Medulla oblongata (tissue), 1 donor: ENCODE results near the gene RHOF.
"Not testable (repeated sequence)": the region's sequence is repeated elsewhere in the genome, so short reads cannot be mapped to it uniquely, and the experiment has no call there.

Experiments
- DNase-seq: peaks from one replicate; pipeline ENCODE4 v3.0.0-alpha.2; 2015; ENCODE audit errors: extremely low spot score

Gene RHOF

GRCh38 chr12:121775501-121775900 lies 18.0 kb downstream of the RHOF start:
- no peak for DNase-seq

DNA sequence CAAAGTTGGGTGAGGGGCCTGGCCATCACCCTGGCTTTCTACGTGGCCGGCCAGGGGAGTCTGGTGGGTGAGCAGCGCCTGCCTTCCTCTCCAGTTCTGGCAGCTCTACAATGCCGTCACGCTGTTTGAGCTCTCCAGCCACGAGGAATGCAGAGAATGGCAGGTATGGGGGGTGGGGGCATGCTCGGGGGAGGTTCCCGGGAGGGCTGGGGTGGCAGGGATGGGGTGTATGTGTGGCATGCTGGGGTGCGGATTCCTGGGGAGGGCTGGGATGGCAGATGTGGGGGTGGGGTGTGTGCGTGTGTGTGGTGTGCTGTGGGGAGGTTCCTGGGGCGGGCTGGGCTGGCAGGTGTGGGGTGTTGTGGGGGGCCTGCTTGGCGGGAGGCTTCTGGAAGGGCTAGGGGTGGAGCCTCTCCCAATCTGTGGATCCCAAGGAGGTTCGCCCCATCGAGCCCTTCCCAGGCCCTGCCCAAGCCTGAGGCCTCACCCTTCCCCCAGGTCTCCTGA lies 18.5 kb downstream of the RHOF start:
- no peak for DNase-seq

- peak; percentile 63 for DNase-seq
Measured at GRCh38 chr12:121773011-121773777, 20.3 kb downstream of the RHOF start.

DNA sequence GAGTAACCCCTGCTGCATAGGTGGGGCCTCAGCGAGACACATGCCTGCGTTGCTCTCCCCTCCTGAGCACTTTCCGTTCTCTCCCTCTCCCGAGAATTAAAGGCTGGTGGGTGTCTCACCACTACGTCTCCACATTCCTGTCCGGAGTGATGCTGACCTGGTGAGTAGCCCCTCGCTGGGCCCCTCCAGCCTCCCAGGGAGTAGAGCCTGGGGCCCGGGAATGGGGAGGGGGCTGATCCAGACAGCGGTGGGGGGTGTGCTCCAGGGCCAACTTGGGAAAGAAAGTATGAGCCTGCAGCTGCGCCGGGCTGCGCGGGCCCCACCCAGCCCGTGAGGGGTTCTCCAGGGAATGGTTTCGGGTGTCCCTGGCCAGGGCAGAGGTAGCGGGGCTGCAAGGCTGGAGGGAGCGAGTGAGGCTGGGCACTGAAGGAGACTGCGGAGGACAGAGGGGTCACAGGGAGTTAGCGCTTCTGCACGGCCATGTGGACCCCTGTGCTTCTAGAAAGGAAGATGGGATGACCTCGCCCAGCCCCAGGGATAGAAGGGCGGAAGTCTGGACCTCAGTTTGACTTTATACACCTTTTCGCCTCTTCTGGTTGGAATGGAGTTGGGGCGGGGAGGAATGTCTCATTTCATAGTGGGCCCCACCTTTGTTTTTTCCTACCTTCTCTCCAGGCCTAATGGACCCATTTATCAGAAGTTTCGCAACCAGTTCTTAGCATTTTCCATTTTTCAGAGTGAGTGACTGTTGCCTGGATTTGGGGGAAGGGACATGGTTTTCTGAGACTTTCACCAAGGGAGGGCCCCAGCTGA lies 22.5 kb downstream of the RHOF start:
- DNase-seq, result no peak

DNA sequence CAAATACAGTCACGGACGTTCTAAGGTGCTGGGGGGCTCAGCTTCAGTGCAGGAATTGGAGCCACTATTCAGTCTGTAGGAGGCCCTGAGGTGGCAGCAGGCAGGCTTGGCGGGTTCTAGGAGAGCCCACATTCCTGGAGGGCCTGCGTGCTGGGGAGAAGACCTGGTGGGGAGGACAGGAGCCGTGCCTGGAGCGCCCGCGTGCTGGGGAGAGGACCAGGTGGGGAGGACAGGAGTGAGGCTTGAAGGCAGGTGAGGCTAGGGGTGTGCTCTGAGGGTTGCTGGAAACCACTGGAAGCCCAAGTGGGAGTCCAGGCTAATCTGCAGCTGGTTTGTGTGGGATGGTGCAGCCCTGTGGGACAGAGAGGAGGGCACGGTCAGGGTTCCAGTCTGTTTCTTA lies 23.1 kb downstream of the RHOF start:
- DNase-seq, result no peak

GRCh38 chr12:121769831-121770301 lies 23.6 kb downstream of the RHOF start:
- no peak for DNase-seq

DNA sequence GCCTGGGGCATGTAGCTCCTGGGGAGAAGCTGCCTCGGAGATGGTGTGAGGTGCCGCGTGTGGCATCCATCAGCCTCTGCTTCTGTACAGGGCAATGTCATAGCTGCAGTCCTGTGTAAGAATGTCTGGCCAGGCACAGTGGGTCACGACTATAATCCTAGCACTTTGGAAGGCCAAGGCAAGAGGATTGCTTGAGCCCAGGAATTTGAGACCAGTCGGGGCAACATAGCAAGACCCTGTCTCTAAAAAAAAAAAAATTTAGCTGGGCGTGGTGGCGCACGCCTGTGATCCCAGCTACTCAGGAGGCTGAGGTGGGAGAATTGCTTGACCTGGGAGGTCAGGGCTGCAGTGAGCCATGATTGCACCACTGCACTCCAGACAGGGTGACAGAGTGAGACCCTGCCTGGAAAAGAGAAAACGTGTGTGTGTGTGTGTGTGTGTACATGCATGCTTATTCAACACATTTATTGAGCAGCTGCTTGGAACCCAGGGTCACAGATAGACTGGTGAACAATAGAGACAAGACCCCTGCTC lies 24.1 kb downstream of the RHOF start:
- DNase-seq, result no peak

GRCh38 chr12:121767525-121768016 lies 25.9 kb downstream of the RHOF start:
- DNase-seq, result peak; percentile 85

DNA sequence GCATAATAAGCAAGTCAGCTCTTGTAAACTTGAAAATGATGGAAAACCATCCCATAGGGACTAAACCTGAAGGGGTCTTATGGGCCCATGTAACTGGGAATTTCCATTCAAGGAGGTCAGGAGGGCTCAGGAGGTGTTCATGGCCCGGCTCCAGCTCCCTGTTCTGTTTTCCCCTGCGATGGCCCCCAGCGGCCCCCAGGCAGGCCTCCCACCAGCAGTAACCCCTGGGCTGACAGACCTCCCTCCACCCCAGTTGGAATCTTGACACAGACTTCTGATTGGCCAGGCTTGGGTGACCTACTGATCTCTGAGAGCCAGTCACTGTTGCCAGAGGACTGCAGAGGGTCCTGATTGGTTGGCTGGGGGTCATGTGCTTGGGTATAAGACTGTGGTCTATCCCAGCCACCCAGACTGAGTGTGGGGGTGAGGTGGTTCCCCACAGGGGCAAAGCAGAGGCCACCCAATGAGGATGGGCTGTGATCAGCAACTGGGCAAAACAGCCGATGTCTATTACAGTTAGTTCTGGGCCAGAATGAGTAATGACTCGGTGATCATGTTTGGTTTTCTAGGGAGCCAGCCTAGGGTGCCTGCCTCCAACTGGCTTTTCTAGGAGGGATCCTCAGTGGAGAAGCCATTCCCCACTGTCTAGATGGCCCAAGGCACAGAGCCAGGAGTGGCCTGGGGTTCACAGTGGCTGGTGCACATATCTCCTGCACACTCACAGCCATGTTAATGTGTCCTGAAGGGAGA lies 27.0 kb downstream of the RHOF start:
- no peak for DNase-seq

GRCh38 chr12:121765573-121765972 lies 27.9 kb downstream of the RHOF start:
- DNase-seq, result no peak

DNA sequence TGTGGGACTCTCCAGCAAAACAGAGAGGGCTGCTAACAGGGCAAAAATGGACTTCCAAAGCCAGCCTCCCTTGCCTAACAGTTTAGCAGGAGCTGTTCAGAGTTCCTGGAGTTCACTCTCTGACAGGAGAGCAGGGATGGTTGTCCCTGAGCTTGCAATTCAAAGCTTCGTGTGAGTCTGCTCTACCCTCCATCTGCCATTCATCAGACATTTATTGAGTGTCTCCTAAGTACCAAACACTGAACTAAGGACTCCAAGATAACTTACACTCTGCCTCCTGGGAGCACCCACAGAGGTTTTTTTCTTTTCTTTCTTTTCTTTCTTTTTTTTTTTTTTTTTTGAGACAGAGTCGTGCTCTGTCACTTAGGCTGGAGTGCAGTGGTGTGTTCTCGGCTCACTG lies 28.7 kb downstream of the RHOF start:
- DNase-seq, result no peak

DNA sequence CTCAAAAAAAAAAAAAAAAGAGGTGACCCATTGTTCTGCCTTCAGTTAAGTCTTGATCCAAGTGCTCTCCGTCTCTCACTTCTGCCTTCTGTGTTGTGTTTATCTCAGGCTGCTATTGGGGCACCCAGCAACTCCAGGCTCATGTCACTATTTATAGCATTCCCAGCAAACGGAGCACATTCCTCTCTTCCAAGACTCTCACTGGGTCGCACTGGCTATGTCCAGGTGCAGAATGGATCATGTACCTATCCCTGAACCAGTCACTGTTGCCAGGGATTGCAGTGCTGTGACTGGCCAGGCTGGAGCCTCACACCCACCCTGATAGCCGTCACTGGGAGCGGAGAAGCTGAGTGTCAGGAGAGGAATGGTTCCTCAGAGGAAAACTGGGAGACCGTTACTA lies 31.2 kb downstream of the RHOF start:
- no peak for DNase-seq

GRCh38 chr12:121758536-121758935 lies 35.0 kb downstream of the RHOF start:
- DNase-seq, result not testable (repeated sequence)

- DNase-seq, result no peak
Measured at GRCh38 chr12:121755591-121755990, 37.9 kb downstream of the RHOF start.

DNA sequence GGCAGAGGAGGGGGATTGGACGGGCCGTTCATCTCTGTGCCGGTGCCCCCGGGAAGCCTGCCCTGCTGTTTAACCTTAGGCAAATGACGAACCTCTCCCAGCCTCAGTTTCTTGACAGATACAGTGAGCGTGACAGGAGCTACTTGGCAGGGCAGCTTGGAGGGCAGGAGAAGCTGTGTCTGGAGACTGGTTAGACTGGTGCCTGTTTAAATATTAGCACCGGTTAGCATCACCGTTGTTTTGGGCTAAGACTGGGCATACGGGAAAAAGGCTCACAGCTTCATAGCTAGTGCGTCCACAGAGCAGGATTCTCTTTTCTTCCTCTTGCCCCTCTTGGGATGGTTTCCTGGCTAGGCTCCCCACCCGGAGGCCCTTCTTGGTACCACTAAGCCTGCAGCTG lies 38.7 kb downstream of the RHOF start:
- no peak for DNase-seq

DNA sequence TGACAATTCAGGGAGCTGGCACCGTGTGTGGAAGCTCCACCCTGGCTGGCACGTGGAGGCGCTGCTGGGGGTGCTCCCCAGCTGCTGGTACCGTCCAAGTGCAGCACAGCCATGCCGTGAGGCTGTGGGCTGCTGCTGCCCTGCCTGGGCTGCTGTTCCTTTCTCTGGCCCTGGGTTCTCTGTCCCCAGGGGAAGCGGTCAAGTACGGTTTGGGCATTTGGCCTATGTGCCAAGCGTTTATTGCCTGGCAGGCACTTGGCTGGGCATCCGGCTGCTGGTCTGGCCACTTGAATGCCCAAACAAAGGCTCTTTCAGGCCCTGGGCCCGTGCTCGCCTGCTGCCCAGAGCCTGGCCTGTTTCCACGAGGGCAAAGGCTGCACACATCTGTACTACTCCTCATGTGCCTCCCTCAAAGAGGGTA lies 39.6 kb downstream of the RHOF start:
- DNase-seq, result peak; percentile 92

GRCh38 chr12:121751749-121752351 lies 41.6 kb downstream of the RHOF start:
- no peak for DNase-seq

DNA sequence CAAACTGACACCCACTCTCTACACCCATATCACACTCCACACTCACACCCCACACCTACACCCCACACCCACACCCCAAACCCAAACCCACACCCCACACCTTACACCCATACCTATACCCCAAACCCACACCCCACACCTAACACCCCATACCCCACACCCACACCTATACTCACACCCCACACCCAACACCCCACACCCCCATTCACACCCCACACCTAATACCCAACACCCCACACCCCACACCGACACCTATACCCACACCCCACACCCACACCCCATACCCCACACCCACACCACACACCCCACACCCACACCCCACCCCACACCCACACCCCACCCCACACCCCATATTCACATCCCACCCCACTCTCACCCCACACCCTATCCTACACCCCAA lies 42.5 kb downstream of the RHOF start:
- no peak for DNase-seq

- DNase-seq, result no peak
Measured at GRCh38 chr12:121750507-121750955, 43.0 kb downstream of the RHOF start.

DNA sequence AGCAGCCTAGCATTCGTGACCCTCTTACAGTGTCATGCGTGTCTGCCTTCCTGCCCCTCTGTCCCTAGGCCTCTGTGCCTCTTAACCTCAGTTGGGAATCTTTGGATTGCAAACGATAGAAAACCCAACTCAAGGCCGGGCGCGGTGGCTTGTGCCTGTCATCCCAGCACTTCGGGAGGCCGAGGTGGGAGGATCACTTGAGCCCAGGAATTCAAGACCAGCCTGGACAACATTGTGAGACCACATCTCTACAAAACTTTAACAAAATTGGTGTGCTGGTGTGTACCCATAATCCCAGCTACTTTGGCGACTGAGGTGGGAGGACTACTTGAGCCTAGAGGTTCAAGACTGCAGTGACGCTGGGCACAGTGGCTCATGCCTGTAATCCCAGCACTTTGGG lies 44.2 kb downstream of the RHOF start:
- DNase-seq, result no peak
